Psoas muscle (tissue), 8 donors: ENCODE results near the gene MAS1. TPM values are rescaled to one million over a fixed set of nuclear protein-coding genes. Genes with fewer than 3 reads are reported as not detected.

Experiments used
- ATAC-seq, 4 donors: fragments of 200-7000 bp; cut with Tn5 transposase; one replicate each; pipeline ENCODE4 v1.9.1; 2020; ENCODE audit warnings: moderate library complexity in 3 of 4, mild to moderate bottlenecking in 2 of 4
- DNase-seq, 2 donors: peaks; one replicate each; pipeline ENCODE4 v3.0.0-alpha.2; 2020
- H3K27ac ChIP-seq: fragments of 200-600 bp; one replicate; pipeline ENCODE4 v1.8.0; 2022
- H3K27me3 ChIP-seq, 3 donors: fragments of 200-600 bp in 1 of 3; one replicate each; pipeline versions ENCODE4 v1.6.1 to v1.8.0; 2013 to 2022; ENCODE audit warnings: low read length in 2 of 3, mild to moderate bottlenecking in 2 of 3, moderate library complexity in 1 of 3; ENCODE audit not compliant: insufficient read depth in 3 of 3
- H3K36me3 ChIP-seq, 2 donors: fragments of 200-600 bp in 1 of 2; one replicate each; pipeline versions ENCODE4 v1.6.1 to v1.8.0; 2013 to 2022; ENCODE audit warnings: low read depth in 1 of 2, mild to moderate bottlenecking in 1 of 2, moderate library complexity in 1 of 2; ENCODE audit not compliant: insufficient read depth in 1 of 2
- H3K4me1 ChIP-seq: fragments of 200-600 bp; one replicate; pipeline ENCODE4 v1.8.0; 2022
- H3K4me3 ChIP-seq: fragments of 200-600 bp; one replicate; pipeline ENCODE4 v1.8.0; 2022; ENCODE audit warnings: mild to moderate bottlenecking
- H3K9me3 ChIP-seq: fragments of 200-600 bp; one replicate; pipeline ENCODE4 v1.8.0; 2022
- whole genome bisulfite sequencing, 3 donors: extraction: QIAGEN DNeasy Blood & Tissue Kit; methylation state at CpG; one replicate each; pipeline versions ENCODE4 v1.1.6 to v1.1.7; 2013; 5-methylcytosine and 5-hydroxymethylcytosine counted together
- intact Hi-C, 2 donors: fragments of 100-400 bp; cut with DNase I; formaldehyde crosslinking; loops; one replicate each; pipeline versions ENCODE4 v1.11.0 to v1.14.2; 2022
- polyA plus RNA-seq, 3 donors: library from polyadenylated mRNA; stranded (reverse); fragments of 200-250 nt; gene quantifications; one replicate each; pipeline ENCODE4 v1.2.3, GENCODE V29; 2013
- total RNA-seq, 4 donors: library from RNA; stranded (reverse); fragmentation: NEBNext Ultra II Directional in 2 of 4; extraction: Animal tissue kit (Norgen Biotek cat#: 25700) in 2 of 4; gene quantifications; one replicate each; pipeline versions ENCODE4 v1.2.1 to v1.2.4, GENCODE V29; 2021 to 2023
- TF ChIP-seq, protein P1 (sequence below): fragments of 200-600 bp; IDR thresholded peaks from one replicate; pipeline ENCODE4 v1.8.0; 2022; ENCODE audit warnings: antibody characterized with exemption
- donor health status: healthy with polysubstance abuse.
- donor health status: DM: no; HTN: no; CAD: no; lungs with moderate emphysema.
- donor health status: Bipolar disorder and iron deficiency.
- donor health status: healthy.
- donor health status: DM: yes; HTN: yes; CAD: no.
- donor health status: DM: no; HTN: no; CAD: no.
- donor health status: DM: no; HTN: no; CAD: no.
- donor health status: DM: yes; HTN: yes; CAD: no.

Gene MAS1
- total and polyA plus RNA-seq, 7 donors: not detected

GRCh38 chr6:159892053-159892452 lies 1.3 kb downstream of the MAS1 start:
- Histone ChIP-seq H3K4me1 (no peaks in the 10 kb centered on the region), H3K4me3 (no peak overlapping the region), H3K36me3 (no peaks in the 10 kb centered on the region), H3K9me3 (no peaks in the 10 kb centered on the region), H3K27me3 (peaks cover 0 to 12% (median 1%) of the 10 kb centered on the region in 3 donors), H3K27ac (no peak overlapping the region)
- intact Hi-C loops: no loop called here
- TF ChIP-seq, protein P1, sequence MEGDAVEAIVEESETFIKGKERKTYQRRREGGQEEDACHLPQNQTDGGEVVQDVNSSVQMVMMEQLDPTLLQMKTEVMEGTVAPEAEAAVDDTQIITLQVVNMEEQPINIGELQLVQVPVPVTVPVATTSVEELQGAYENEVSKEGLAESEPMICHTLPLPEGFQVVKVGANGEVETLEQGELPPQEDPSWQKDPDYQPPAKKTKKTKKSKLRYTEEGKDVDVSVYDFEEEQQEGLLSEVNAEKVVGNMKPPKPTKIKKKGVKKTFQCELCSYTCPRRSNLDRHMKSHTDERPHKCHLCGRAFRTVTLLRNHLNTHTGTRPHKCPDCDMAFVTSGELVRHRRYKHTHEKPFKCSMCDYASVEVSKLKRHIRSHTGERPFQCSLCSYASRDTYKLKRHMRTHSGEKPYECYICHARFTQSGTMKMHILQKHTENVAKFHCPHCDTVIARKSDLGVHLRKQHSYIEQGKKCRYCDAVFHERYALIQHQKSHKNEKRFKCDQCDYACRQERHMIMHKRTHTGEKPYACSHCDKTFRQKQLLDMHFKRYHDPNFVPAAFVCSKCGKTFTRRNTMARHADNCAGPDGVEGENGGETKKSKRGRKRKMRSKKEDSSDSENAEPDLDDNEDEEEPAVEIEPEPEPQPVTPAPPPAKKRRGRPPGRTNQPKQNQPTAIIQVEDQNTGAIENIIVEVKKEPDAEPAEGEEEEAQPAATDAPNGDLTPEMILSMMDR: no peak
- WGBS, 3 donors: 81 to 93% (median 82%) methylated on average over 4 of the region's 4 CpGs
- no peak for DNase-seq
- no peak for ATAC-seq

GRCh38 chr6:159893064-159893463 lies 2.3 kb downstream of the MAS1 start:
- no peaks in the 10 kb centered on the region for H3K9me3 ChIP-seq
- H3K4me1 ChIP-seq: no peaks in the 10 kb centered on the region
- H3K36me3 ChIP-seq: no peaks in the 10 kb centered on the region
- TF ChIP-seq, protein P1: no peak
- no peak overlapping the region for H3K4me3 ChIP-seq
- 94 to 100% (median 95%) methylated on average over 3 of the region's 3 CpGs for WGBS, 3 donors
- DNase-seq: no peak
- ATAC-seq: no peak
- peaks cover 0 to 4% (median 0%) of the 10 kb centered on the region in 3 donors for H3K27me3 ChIP-seq
- intact Hi-C loops: no loop called here
- H3K27ac ChIP-seq: no peak overlapping the region

DNA sequence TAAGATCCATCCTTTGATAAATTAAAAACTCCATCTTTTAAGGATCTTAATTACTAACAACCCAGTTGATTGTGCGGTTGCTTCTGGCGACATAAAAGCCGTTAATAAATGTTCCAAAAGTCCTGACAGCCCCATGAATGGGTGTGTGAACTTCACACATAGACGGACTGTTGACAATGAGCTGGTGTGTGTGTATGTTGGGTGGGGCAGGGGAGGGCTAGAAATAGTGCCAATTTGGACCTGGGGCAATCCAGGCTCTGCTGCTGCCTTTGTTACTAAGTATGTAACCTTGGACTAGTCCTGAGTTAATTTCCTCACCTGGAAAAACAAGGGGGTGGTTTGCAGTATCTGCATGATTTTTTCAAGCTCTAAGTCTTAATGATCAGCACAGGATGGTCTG lies 4.2 kb downstream of the MAS1 start:
- TF ChIP-seq, protein P1: no peak
- no peaks in the 10 kb centered on the region for H3K4me1 ChIP-seq
- H3K36me3 ChIP-seq: no peaks in the 10 kb centered on the region
- intact Hi-C loops: no loop called here
- H3K4me3 ChIP-seq: no peak overlapping the region
- no peak for ATAC-seq
- no peaks in the 10 kb centered on the region for H3K9me3 ChIP-seq
- 78 to 81% (median 78%) methylated on average over 4 of the region's 4 CpGs for WGBS, 3 donors
- peaks cover 0 to 4% (median 0%) of the 10 kb centered on the region in 3 donors for H3K27me3 ChIP-seq
- H3K27ac ChIP-seq: no peak overlapping the region
- DNase-seq: no peak

DNA sequence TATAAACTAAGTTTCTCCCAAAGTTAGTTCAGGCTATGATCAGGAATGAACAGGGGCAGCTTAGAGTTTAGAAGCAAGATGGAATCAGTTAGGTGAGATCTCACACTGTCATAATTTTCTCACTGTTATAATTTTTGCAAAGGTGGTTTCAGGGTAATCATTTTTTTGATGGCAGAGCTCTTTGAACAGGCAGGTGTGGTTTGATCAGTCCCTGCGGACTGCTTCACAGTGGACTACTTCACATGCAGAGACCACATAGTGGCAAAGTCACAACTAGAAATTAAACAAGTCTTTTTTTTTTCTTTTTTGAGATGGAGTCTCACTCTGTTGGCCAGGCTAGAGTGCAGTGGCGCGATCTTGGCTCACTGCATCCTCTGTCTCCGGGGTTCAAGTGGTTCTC lies 6.8 kb downstream of the MAS1 start:
- Histone ChIP-seq H3K4me1 (no peaks in the 10 kb centered on the region), H3K27me3 (no peaks in the 10 kb centered on the region), H3K9me3 (no peaks in the 10 kb centered on the region), H3K4me3 (no peak overlapping the region), H3K27ac (no peak overlapping the region), H3K36me3 (no peaks in the 10 kb centered on the region)
- 92 to 95% (median 94%) methylated on average over 4 of the region's 4 CpGs for WGBS, 3 donors
- intact Hi-C loops: no loop called here
- ATAC-seq (no peak), DNase-seq (no peak)
- TF ChIP-seq, protein P1: no peak

- Histone ChIP-seq H3K4me3 (no peak overlapping the region), H3K27me3 (no peaks in the 10 kb centered on the region), H3K9me3 (no peaks in the 10 kb centered on the region), H3K27ac (no peak overlapping the region), H3K4me1 (no peaks in the 10 kb centered on the region), H3K36me3 (no peaks in the 10 kb centered on the region)
- WGBS, 3 donors: 75 to 85% (median 79%) methylated on average over 1 of the region's 1 CpG
- intact Hi-C loops: no loop called here
- TF ChIP-seq, protein P1: no peak
- DNase-seq (no peak), ATAC-seq (no peak)
Measured at GRCh38 chr6:159898519-159898918, 7.7 kb downstream of the MAS1 start.
